Measurements from ENCODE around the gene ID1. TPM values are rescaled to one million over a fixed set of nuclear protein-coding genes. Genes with fewer than 3 reads are reported as not detected.
A peak's percentile ranks its signal among the peaks of the same experiment; 100 is the strongest.

The ID1 gene
- total RNA-seq, 4 donors from 2014 or later, result 1,083 to 1,350 (median 1,205) TPM

- peak in 1 of 2 donors; percentile 24 for DNase-seq
- Histone ChIP-seq H3K4me1 (peaks cover 20 to 26% of the 10 kb centered on the region in 2 donors), H3K27me3 (no peaks in the 10 kb centered on the region), H3K27ac (peak overlapping the region; percentile 97 to 99 (median 98)), H3K36me3 (peaks cover 12 to 17% of the 10 kb centered on the region in 2 donors), H3K9me3 (no peaks in the 10 kb centered on the region), H3K4me3 (replicated peaks in 1 of 3) (no peak overlapping the region)
- 73 to 77% methylated on average over 16 to 17 of the region's 17 CpGs for WGBS, 2 donors
- TF ChIP-seq POLR2A (IDR thresholded peaks at IDR 0.05), result peak in 1 of 2 donors; percentile 11
- no peak for TF ChIP-seq CTCF (IDR thresholded peaks at IDR 0.05)
- intact Hi-C loops (cut with DNase I), result no loop called here
These were observed 2.2 kb upstream of the ID1 start for GRCh38 chr20:31602779-31603441.

- Histone ChIP-seq H3K27ac (peak overlapping the region; percentile 97 to 99 (median 98)), H3K4me1 (peaks cover 28 to 29% of the 10 kb centered on the region in 2 donors), H3K9me3 (no peaks in the 10 kb centered on the region), H3K4me3 (replicated peaks in 1 of 3) (peak overlapping the region; percentile 22 to 90 (median 32)), H3K27me3 (no peaks in the 10 kb centered on the region), H3K36me3 (peaks cover 12 to 17% of the 10 kb centered on the region in 2 donors)
- intact Hi-C loops (cut with DNase I), result no loop called here
- WGBS, 2 donors, result 11% methylated on average over 37 to 39 of the region's 43 CpGs
- peak; percentile 100 for DNase-seq
- peak in 1 of 6 experiments; percentile 26 for TF ChIP-seq CTCF (IDR thresholded peaks at IDR 0.05)
- peak; percentile 90 to 98 for TF ChIP-seq POLR2A (IDR thresholded peaks at IDR 0.05)
These were observed 1.1 kb upstream of the ID1 start for GRCh38 chr20:31603822-31604566.

DNA sequence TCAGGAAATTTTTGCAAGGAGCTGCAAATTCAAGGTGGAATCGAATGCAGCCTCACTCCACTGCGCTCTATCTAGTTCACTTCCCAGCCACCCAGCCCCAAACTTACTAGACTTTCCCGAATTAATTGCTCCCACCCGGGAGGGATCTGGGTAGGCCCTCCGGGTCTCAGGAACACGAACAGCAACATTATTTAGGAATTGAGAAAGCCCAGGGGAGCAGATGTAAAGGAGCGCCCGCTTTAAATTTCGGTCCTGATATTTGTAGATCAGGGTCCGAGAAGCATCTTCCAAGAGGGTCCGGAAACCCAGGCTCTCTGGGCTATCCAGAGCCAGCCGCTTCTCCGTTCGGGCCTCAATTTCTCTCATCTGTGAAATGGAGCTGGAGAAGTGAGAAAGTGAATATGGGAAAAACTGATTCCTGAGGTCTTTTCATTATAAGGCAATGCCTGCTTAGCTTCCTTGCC is 490 bp upstream of the ID1 start:
- DNase-seq, result no peak
- H3K27ac ChIP-seq, result peak overlapping the region; percentile 97 to 99 (median 98)
- no peaks in the 10 kb centered on the region for H3K9me3 ChIP-seq
- 0 to 2% methylated on average over 14 of the region's 14 CpGs for WGBS, 2 donors
- no peak for TF ChIP-seq POLR2A (IDR thresholded peaks at IDR 0.05)
- no peak for TF ChIP-seq CTCF (IDR thresholded peaks at IDR 0.05)
- H3K36me3 ChIP-seq, result peaks cover 12 to 17% of the 10 kb centered on the region in 2 donors
- peaks cover 34 to 35% of the 10 kb centered on the region in 2 donors for H3K4me1 ChIP-seq
- peak overlapping the region; percentile 22 to 90 (median 32) for H3K4me3 ChIP-seq (replicated peaks in 1 of 3)
- H3K27me3 ChIP-seq, result no peaks in the 10 kb centered on the region
- intact Hi-C loops (cut with DNase I), result no loop called here

DNA sequence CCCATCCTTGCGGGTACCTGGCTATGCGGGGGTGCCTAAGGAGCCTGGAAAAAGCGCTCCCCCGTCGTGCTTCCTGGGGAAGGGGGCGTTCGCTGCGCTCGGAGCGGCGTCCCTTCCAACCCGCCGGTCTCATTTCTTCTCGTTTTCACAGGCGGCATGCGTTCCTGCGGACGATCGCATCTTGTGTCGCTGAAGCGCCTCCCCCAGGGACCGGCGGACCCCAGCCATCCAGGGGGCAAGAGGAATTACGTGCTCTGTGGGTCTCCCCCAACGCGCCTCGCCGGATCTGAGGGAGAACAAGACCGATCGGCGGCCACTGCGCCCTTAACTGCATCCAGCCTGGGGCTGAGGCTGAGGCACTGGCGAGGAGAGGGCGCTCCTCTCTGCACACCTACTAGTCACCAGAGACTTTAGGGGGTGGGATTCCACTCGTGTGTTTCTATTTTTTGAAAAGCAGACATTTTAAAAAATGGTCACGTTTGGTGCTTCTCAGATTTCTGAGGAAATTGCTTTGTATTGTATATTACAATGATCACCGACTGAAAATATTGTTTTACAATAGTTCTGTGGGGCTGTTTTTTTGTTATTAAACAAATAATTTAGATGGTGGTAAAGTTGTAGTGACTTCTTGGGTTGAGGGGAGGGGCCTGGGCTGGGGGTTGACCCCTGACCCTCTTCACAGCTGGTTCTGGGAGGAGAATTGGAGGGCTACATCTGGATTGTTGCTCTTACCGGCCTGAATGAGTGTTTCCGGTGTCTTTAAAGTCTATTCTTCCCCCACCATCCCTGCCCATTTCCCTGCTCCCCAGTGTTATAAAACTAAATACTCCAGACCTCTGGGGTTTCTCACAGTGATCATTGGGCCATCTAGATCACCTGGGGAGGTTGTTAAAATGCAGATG is 1.1 kb downstream of the ID1 start:
- H3K9me3 ChIP-seq, result no peaks in the 10 kb centered on the region
- intact Hi-C loops (cut with DNase I), result no loop called here
- H3K27me3 ChIP-seq, result no peaks in the 10 kb centered on the region
- 1 to 3% methylated on average over 16 to 21 of the region's 39 CpGs for WGBS, 2 donors
- peak; percentile 30 to 37 for DNase-seq
- peaks cover 12 to 17% of the 10 kb centered on the region in 2 donors for H3K36me3 ChIP-seq
- H3K27ac ChIP-seq, result peak overlapping the region; percentile 97 to 99 (median 98)
- TF ChIP-seq CTCF (IDR thresholded peaks at IDR 0.05) (no peak), POLR2A (IDR thresholded peaks at IDR 0.05) (peak in 1 of 2 donors; percentile 1)
- H3K4me1 ChIP-seq, result peaks cover 43 to 49% of the 10 kb centered on the region in 2 donors
- H3K4me3 ChIP-seq (replicated peaks in 1 of 3), result peak overlapping the region; percentile 84 to 99 (median 90)

Data from thyroid gland (tissue), 4 donors.